ENCODE results near the gene F7.

DNA sequence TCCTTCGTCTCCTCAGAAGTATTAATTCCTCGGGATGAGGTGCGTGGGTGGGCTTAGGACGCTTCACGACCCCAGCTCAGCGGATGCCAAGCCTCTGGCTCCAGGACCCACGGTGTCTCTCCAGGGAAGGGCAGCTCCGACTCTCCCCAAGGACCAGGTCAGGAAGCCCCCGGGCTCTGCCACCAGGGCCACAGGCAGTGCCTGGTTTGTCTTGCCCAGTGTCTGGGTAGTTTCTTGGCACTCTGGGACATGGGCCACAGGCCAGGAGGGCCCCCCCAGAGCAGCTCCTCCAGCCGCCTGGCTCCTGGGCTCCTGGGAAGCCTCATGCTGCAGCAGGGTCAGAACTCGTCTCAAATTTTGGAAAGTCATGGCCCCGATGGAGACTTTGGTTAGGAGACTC lies 55.4 kb downstream of the F7 start:
- no peak for TF ChIP-seq NFRKB (IDR thresholded peaks at IDR 0.05)
- TF ChIP-seq BHLHE40 (IDR thresholded peaks at IDR 0.05; ENCODE audit: borderline replicate concordance), result no peak
- no peak for TF ChIP-seq FOXA1 (IDR thresholded peaks at IDR 0.05)
- no peak for TF ChIP-seq LEF1 (IDR thresholded peaks at IDR 0.05; ENCODE audit: borderline replicate concordance)
- no peak for TF ChIP-seq ELF4 (IDR thresholded peaks at IDR 0.05)
- TF ChIP-seq SP1 (IDR thresholded peaks at IDR 0.05), result no peak
- no peak for TF ChIP-seq ARNT (IDR thresholded peaks at IDR 0.05)
- TF ChIP-seq, protein P1, sequence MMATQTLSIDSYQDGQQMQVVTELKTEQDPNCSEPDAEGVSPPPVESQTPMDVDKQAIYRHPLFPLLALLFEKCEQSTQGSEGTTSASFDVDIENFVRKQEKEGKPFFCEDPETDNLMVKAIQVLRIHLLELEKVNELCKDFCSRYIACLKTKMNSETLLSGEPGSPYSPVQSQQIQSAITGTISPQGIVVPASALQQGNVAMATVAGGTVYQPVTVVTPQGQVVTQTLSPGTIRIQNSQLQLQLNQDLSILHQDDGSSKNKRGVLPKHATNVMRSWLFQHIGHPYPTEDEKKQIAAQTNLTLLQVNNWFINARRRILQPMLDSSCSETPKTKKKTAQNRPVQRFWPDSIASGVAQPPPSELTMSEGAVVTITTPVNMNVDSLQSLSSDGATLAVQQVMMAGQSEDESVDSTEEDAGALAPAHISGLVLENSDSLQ (IDR thresholded peaks at IDR 0.05), result no peak
- no peak for TF ChIP-seq TARDBP (IDR thresholded peaks at IDR 0.05)
- TF ChIP-seq FOXK2 (IDR thresholded peaks at IDR 0.05), result no peak
- TF ChIP-seq ZNF384 (IDR thresholded peaks at IDR 0.05), result no peak

Measured in HEK293T (cell line).